HG02610 (cell line): Measurements from ENCODE around the gene GLP2R.

Experiments used
- ATAC-seq: cut with Tn5 transposase; IDR thresholded peaks from one replicate; pipeline ENCODE4 v1.9.1; 2021; ENCODE audit warnings: mild to moderate bottlenecking, moderate library complexity; ENCODE audit not compliant: unreplicated experiment

GLP2R gene

GRCh38 chr17:9813166-9813565, 12.6 kb upstream of the GLP2R start:
- ATAC-seq: no peak

DNA sequence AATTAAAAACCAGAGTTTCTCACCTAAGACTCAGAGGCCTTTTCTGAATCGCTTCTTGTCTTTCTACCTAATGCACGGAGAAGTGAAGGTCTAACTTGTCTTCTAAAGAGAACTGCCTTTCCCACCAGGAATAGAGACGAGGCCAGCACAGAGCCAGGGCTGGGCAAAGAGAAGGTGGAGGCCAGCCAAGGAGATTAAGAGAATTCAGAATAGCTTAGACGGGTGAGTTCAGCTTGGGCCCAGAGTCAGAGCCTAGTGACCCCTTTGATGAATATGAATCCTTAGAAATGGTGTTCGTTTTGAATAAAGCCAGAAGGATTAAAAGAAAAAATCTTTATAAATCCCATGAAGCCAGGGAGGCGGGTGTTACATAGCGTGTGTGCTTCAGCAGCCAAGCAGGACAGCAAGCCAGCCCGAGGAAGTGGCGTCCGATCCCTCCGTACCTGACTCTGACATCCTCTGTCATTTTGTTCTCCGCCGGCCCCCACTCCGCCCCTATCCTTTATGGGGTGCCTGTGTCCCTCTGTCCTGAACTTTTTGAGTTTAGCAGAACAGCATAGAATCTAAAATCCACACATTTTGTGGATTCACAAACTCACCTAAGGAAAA, 11.3 kb upstream of the GLP2R start:
- ATAC-seq: no peak

DNA sequence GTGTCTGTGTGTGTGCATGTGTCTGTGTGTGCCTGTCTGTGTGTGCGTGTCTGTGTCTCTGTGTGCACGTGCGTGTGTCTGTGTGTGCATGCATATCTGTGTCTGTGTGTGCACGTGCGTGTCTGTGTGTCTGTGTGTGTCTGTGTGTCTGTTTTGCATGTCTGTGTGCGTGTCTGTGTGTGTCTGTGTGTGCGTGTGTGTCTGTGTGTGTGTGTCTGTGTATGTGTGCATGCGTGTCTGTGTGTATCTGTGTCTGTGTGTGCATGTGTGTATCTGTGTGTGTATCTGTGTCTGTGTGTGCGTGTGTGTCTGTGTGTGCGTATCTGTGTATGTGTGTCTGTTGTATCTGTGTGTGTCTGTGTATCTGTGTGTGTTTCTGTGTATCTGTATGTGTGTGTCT, 9.3 kb upstream of the GLP2R start:
- ATAC-seq: no peak

DNA sequence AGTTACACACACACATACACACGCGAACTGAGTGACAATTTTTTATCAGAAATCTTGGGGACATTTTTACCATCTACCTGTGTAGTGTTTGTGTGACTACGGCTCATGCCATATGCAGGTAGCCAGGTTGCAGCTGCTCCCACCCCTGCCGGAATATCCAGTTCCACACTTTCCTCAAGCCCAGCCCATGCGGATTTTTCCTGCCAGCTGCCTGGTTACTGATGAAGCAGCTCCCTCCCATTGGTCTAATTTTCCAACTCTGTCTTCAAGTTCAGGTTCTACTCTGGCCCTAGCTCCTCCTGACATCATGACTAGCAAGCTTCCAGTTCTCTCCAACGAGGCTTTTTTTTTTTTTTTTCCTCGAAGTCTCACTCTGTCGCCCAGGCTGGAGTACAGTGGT, 8.6 kb upstream of the GLP2R start:
- no peak for ATAC-seq

DNA sequence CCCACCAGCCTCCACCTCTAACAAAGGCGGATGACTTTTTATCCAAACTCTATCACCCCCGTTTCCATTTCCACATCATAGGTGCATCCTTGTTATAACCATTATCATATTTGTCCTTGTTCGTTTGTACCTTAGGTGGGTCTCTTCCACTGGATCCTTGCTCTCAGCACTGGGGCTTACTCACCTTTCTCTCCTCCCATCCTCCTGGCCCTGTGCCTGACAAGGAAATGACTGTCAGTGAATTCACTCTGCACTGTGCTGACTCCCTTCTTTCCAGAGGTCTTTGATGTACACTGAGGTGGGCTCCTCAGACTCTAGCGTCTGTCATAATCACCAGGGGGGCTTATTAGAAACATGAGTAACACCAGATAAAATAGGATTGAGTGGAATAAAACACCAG, 7.0 kb upstream of the GLP2R start:
- no peak for ATAC-seq

DNA sequence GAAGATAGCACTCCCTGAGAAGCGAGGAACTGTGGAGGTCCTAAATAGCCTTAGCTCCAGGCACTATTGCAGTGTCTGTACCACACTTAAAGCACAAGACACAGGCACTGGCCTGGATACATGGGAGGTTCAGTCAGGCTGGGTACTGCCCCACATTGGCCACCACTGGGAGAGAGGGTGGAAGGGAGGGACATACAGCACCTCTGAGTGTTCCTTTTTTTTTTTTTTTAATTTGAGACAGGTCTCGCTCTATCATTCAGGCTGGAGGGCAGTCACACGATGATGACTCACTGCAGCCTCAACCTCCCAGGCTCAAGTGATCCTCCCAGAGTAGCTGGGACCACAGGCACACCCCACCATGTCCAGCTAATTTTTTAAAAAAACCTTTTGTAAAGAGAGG, 5.3 kb upstream of the GLP2R start:
- ATAC-seq: no peak

DNA sequence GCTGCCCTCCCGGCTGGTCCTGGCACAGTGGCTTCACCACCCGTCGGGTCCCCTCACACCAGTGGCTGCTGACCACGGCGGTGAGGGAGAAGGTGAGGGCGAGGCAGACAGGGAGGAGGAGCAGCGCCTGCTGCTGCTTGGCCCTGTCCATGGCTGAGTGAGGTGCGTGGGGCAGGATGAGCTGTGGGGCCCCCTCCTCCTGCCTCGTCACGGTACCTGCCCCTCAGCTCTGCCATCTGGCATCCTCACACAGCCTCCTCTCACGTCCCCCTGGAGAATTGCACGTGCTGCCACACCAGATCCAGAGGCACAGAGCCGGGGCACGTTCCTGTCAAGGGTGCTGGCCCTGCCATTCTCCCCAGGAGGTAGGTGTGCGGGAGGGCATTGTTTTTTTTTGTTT, 3.8 kb upstream of the GLP2R start, which contains the start of gene GSG1L2:
Gene GSG1L2 (minus strand): TSS at position 159 of the 400 bp plus-strand sequence. CDS start 8 bp downstream, at position 151.
- ATAC-seq: no peak

- ATAC-seq: no peak
These were observed 1.6 kb upstream of the GLP2R start for GRCh38 chr17:9824094-9824493.

GRCh38 chr17:9824797-9825338, 856 bp upstream of the GLP2R start:
- ATAC-seq: no peak

DNA sequence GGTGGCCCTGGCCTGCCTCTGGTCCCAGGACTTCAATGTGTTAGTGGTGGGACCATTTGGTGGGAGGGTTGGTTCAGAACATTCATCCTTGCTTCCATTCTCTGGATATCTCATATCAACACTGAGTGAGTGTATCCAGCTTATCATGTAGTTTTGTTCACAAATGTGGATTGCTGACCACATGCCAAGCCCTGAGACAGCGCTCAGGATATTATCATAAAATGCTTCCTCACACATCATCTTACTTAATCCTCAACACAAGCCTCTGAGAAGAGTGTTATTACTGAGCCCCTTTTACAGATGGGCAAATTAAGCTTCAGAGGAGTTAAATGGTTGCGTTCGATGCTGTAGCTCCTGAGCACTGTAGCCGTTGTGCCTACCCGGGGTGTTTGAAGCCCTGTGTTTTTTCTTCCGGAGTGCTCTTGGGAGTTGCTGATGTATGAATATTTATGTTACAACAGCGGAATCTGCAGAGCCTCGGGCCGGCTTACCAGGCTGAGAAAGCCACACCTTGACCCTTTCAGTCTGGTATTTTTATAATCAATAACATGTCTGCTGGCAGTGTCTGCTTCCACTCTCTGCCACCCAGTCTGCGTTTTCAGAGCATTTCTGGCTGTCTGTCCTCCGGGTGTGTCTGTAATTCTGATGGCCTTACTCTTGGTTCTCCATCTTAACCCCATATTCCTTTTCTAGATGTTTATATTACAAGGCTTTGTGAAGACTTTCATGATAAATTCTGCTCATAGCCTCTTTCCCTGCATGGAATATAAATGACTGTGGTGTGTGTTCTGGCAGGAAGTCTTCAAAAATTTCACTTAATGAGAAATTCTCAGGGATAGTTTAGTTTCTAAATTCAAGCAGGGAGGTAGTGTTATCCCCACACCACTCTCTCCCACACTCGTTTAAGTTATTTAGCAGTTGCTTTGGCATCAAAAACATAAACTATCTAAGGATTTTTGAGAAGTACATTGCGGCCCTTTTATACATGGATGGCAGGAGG, 2.9 kb downstream of the GLP2R start:
- ATAC-seq: no peak

DNA sequence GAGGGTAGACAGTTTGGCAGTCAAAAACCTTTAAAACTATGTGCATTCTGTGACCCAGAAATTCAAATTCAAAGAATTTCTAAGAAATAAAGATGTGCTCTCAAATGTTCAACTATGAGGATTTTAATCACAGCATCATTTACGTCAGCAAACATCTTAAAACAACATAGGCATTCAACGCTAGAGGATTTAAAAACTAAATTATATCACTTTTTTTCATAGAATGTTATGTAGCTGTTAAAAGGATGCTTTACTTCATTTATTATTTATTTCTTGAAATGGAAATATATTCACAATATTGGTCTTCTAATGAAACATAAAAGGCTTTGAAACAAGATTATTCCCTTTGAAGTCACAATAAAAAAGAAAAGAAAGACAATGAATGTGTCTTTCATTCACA, 3.6 kb downstream of the GLP2R start:
- no peak for ATAC-seq

GRCh38 chr17:9830711-9831110, 5.0 kb downstream of the GLP2R start:
- ATAC-seq: no peak

DNA sequence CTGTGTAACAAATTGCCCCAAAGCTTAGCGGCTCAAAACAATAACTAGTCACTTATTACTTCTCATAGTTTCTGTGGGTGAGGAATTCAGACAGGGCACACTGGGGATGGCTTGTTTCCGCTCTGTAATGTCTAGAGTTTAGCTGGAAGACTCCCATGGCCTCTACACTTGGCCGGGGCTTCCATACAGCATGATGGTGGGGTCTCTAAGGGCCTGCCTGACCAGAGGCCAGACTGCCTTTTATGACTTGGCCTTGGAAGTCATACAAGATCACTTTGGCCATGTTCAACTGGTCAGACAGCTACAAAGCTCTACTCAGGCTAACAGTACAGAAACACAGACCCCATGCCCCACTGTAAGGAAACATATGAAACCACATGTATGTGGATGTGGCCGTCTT, 8.2 kb downstream of the GLP2R start:
- no peak for ATAC-seq

DNA sequence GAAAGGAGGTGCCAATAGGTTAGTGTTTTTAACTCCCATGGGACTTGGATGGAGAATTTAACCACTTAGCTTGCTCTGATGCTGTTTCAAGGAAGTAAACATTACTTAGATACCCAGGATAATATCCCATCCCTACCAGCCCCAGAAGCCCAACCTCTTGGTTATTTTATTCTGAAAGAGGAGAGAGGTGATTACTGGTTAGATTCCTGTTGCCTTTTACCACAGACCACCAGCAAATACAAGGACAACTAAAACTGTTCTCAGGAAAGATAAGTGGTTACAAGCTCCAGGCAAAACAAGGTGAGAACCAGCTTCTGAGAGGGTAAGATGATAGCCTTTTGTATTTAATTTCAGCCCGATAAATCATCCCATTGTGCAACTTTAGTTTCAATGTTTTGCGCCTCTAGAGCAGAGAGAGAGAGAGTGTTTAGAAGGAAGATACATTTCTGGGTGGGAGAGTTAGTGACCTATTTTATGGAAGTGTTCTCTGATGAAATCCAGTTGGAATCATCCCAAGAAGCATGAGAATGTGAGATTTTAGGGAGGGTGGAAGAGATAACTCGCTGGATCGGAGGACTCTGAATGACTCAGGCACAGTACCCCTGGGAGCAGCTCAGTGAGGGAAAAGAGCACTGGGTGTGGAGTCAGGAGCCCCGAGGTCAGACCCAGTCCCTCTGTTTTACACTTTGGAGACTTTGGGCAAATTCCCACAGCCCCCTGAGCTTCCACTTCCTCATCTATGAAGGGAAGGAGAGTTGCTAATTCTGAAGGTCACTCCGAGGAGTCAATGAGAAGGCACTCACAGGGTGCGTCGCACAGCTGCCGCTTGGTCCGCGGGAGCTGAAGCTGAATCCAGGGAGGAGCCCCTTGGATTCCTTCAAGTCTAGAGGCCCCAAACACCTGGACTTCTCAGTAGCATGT, 12.1 kb downstream of the GLP2R start:
- no peak for ATAC-seq

DNA sequence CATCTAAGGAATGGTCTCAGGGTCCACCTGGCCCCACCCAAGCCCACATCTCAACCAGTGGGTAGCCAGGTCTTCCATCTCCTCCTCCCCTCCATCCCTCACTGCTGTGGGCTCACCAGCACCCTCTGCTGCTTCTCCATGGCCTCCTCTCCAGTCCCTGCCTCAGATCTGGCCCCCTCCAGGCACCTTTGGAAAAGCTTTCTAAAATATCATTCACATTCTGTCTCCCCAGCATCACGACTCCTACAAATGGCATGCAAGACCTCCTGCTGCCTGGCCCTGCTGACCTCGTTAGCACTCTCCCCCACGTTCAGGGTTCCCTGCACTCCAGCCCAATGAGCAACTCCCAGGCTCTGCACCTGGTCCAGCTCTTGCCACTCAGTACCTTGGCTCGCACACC, 13.7 kb downstream of the GLP2R start:
- ATAC-seq: no peak

GRCh38 chr17:9842057-9842758, 16.5 kb downstream of the GLP2R start:
- no peak for ATAC-seq

DNA sequence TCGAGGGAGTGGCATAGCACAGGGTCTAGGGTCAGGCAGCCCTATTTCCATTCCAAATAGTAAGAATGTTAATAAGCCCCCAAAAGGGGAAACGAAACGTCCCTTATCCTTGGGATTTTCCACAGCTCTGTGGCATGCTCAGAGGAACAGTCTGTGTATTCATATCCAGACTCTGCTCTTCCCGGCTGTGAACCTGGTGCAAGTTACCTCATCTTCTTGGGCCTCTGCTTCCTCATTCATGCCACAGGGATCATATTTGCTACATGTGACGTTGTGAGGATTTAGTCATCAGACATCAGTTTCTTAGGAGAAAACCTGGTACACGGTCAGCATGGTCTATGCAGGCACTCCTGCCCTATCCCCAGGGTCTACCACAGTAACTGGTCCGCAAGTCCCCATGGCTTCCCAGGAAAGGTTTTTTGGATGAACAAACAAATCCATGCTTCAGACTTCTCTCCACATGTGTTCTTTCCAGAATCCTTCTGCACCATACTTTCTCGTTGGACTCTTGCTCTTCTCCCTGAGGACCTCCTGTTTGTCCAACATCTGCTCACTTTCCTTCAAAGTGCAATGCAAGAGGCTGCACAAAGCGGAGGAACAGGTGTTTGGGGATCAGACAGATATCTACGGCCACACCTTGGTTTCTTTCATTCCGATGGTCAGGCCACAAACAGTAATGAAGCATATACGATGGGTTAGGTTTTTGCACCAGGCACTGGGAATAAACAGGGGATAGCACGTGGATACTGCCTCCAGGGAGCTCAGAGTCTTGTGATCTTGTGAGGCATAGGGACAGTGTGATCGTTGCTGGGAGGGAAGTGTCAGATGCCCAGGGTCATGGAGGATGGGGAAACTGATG, 17.7 kb downstream of the GLP2R start:
- ATAC-seq: no peak

DNA sequence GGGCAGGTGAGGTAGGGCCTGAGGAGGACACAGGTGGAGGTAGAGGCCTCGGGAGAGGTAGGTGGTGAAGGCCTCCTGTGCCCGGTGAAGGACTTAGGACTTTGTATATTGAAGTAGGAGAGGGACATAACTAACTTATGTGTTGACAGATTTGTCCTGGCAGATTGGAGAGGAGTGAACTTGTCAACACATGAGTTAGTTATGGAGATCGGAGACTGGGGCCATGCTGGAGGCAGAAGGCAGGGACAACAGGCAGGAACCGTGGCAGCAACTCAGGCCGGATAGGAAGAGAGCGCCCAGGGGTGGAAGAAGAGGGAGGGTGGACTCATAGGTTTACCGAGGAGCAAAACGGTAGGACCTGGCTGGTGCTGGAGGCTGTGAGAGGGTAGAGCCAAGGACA, 18.4 kb downstream of the GLP2R start:
- ATAC-seq: no peak

- ATAC-seq: no peak
These were observed 19.6 kb downstream of the GLP2R start for GRCh38 chr17:9845306-9845705.
